Psoas muscle (tissue), 8 donors: ENCODE measurements around the gene SH3RF3. TPM values are rescaled to one million over a fixed set of nuclear protein-coding genes. Genes with fewer than 3 reads are reported as not detected.
A peak's percentile ranks its signal among the peaks of the same experiment; 100 is the strongest.

Experiments used
- ATAC-seq, 4 donors: fragments of 200-7000 bp; cut with Tn5 transposase; one replicate each; pipeline ENCODE4 v1.9.1; 2020; ENCODE audit warnings: moderate library complexity in 3 of 4, mild to moderate bottlenecking in 2 of 4
- DNase-seq, 2 donors: peaks; one replicate each; pipeline ENCODE4 v3.0.0-alpha.2; 2020
- H3K27ac ChIP-seq: fragments of 200-600 bp; one replicate; pipeline ENCODE4 v1.8.0; 2022
- H3K27me3 ChIP-seq, 3 donors: fragments of 200-600 bp in 1 of 3; one replicate each; pipeline versions ENCODE4 v1.6.1 to v1.8.0; 2013 to 2022; ENCODE audit warnings: low read length in 2 of 3, mild to moderate bottlenecking in 2 of 3, moderate library complexity in 1 of 3; ENCODE audit not compliant: insufficient read depth in 3 of 3
- H3K36me3 ChIP-seq, 2 donors: fragments of 200-600 bp in 1 of 2; one replicate each; pipeline versions ENCODE4 v1.6.1 to v1.8.0; 2013 to 2022; ENCODE audit warnings: low read depth in 1 of 2, mild to moderate bottlenecking in 1 of 2, moderate library complexity in 1 of 2; ENCODE audit not compliant: insufficient read depth in 1 of 2
- H3K4me1 ChIP-seq: fragments of 200-600 bp; one replicate; pipeline ENCODE4 v1.8.0; 2022
- H3K4me3 ChIP-seq: fragments of 200-600 bp; one replicate; pipeline ENCODE4 v1.8.0; 2022; ENCODE audit warnings: mild to moderate bottlenecking
- H3K9me3 ChIP-seq: fragments of 200-600 bp; one replicate; pipeline ENCODE4 v1.8.0; 2022
- WGBS, 3 donors: extraction: QIAGEN DNeasy Blood & Tissue Kit; methylation state at CpG; one replicate each; pipeline versions ENCODE4 v1.1.6 to v1.1.7; 2013; 5-methylcytosine and 5-hydroxymethylcytosine counted together
- intact Hi-C, 2 donors: fragments of 100-400 bp; cut with DNase I; formaldehyde crosslinking; loops; one replicate each; pipeline versions ENCODE4 v1.11.0 to v1.14.2; 2022
- polyA plus RNA-seq, 3 donors: library from polyadenylated mRNA; stranded (reverse); fragments of 200-250 nt; gene quantifications; one replicate each; pipeline ENCODE4 v1.2.3, GENCODE V29; 2013
- total RNA-seq, 4 donors: library from RNA; stranded (reverse); fragmentation: NEBNext Ultra II Directional in 2 of 4; extraction: Animal tissue kit (Norgen Biotek cat#: 25700) in 2 of 4; gene quantifications; one replicate each; pipeline versions ENCODE4 v1.2.1 to v1.2.4, GENCODE V29; 2021 to 2023
- TF ChIP-seq, protein P1 (sequence below): fragments of 200-600 bp; IDR thresholded peaks from one replicate; pipeline ENCODE4 v1.8.0; 2022; ENCODE audit warnings: antibody characterized with exemption
- donor health status: healthy with polysubstance abuse.
- donor health status: DM: no; HTN: no; CAD: no; lungs with moderate emphysema.
- donor health status: Bipolar disorder and iron deficiency.
- donor health status: healthy.
- donor health status: DM: yes; HTN: yes; CAD: no.
- donor health status: DM: no; HTN: no; CAD: no.
- donor health status: DM: no; HTN: no; CAD: no.
- donor health status: DM: yes; HTN: yes; CAD: no.

SH3RF3 gene
- total and polyA plus RNA-seq, 7 donors: 4.6 to 27.0 (median 9.0) TPM

- peak overlapping the region; percentile 93 for H3K27ac ChIP-seq
- H3K27me3 ChIP-seq: no peaks in the 10 kb centered on the region
- peaks cover 43% of the 10 kb centered on the region for H3K4me1 ChIP-seq
- intact Hi-C loops: loop anchor here in 1 of 2 donors (5.0 kb wide), 1 partner anchor 54 kb away; no protein-coding TSS in a partner anchor
- H3K36me3 ChIP-seq: peaks cover 0 to 2% of the 10 kb centered on the region in 2 donors
- TF ChIP-seq, protein P1, sequence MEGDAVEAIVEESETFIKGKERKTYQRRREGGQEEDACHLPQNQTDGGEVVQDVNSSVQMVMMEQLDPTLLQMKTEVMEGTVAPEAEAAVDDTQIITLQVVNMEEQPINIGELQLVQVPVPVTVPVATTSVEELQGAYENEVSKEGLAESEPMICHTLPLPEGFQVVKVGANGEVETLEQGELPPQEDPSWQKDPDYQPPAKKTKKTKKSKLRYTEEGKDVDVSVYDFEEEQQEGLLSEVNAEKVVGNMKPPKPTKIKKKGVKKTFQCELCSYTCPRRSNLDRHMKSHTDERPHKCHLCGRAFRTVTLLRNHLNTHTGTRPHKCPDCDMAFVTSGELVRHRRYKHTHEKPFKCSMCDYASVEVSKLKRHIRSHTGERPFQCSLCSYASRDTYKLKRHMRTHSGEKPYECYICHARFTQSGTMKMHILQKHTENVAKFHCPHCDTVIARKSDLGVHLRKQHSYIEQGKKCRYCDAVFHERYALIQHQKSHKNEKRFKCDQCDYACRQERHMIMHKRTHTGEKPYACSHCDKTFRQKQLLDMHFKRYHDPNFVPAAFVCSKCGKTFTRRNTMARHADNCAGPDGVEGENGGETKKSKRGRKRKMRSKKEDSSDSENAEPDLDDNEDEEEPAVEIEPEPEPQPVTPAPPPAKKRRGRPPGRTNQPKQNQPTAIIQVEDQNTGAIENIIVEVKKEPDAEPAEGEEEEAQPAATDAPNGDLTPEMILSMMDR: no peak
- H3K9me3 ChIP-seq: no peaks in the 10 kb centered on the region
- peak overlapping the region; percentile 7 for H3K4me3 ChIP-seq
- ATAC-seq (peak; percentile 90 to 94 (median 92)), DNase-seq (peak; percentile 88 to 95)
- 21 to 29% (median 22%) methylated on average over 13 of the region's 13 CpGs for WGBS, 3 donors
Measured at GRCh38 chr2:109435901-109436598, 307.0 kb downstream of the SH3RF3 start.

- Histone ChIP-seq H3K4me3 (peak overlapping the region; percentile 7), H3K27ac (peak overlapping the region; percentile 93), H3K4me1 (peaks cover 43% of the 10 kb centered on the region), H3K9me3 (peaks cover under 1% of the 10 kb centered on the region), H3K27me3 (no peaks in the 10 kb centered on the region), H3K36me3 (peaks cover 0 to 2% of the 10 kb centered on the region in 2 donors)
- peak; percentile 46 to 65 for DNase-seq
- 28 to 47% (median 35%) methylated on average over 15 of the region's 15 CpGs for WGBS, 3 donors
- TF ChIP-seq, protein P1: no peak
- peak; percentile 43 to 58 (median 50) for ATAC-seq
- intact Hi-C loops: loop anchor here in 1 of 2 donors (5.0 kb wide), 1 partner anchor 54 kb away; no protein-coding TSS in a partner anchor
Measured at GRCh38 chr2:109436610-109437225, 307.7 kb downstream of the SH3RF3 start.

GRCh38 chr2:109437325-109438090 lies 308.5 kb downstream of the SH3RF3 start:
- H3K27ac ChIP-seq: peak overlapping the region; percentile 93
- DNase-seq: no peak
- peaks cover 0 to 2% of the 10 kb centered on the region in 2 donors for H3K36me3 ChIP-seq
- no peaks in the 10 kb centered on the region for H3K27me3 ChIP-seq
- WGBS, 3 donors: 71 to 79% (median 71%) methylated on average over 15 of the region's 15 CpGs
- H3K4me1 ChIP-seq: peaks cover 43% of the 10 kb centered on the region
- TF ChIP-seq, protein P1: no peak
- intact Hi-C loops: loop anchor here in 1 of 2 donors (5.0 kb wide), 1 partner anchor 55 kb away; no protein-coding TSS in a partner anchor
- ATAC-seq: no peak
- peaks cover 8% of the 10 kb centered on the region for H3K9me3 ChIP-seq
- H3K4me3 ChIP-seq: no peak overlapping the region

DNA sequence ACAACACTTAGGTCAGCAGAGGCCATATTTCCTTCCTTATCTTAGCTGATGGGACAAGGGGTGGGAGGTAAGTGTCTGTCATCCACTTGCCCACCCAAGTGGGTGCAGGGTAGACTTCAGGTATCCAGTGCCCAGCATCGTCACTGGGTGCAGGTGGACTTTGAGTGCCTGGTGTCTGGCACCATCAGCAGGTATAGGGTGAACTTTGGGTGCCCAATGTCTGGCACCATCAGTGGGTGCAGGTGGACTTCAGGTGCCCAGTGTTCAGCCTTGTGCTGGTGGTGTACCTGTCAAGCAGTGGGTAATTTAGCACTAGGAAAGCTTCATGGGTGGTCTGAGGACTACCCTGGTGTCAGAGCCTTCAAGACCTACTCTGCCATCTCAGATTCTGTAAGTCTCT lies 309.1 kb downstream of the SH3RF3 start:
- Histone ChIP-seq H3K27ac (peak overlapping the region; percentile 64), H3K4me3 (no peak overlapping the region), H3K9me3 (peaks cover 15% of the 10 kb centered on the region), H3K36me3 (peaks cover 0 to 2% of the 10 kb centered on the region in 2 donors), H3K27me3 (no peaks in the 10 kb centered on the region), H3K4me1 (peaks cover 43% of the 10 kb centered on the region)
- 92 to 100% (median 98%) methylated on average over 1 of the region's 1 CpG for WGBS, 3 donors
- ATAC-seq: no peak
- no peak for DNase-seq
- TF ChIP-seq, protein P1: no peak
- intact Hi-C loops: loop anchor here in 1 of 2 donors (5.0 kb wide), 1 partner anchor 56 kb away; no protein-coding TSS in a partner anchor
